Mucosa of rectum (tissue), 2 donors: ENCODE data around the gene DIRAS2.
"Not testable (repeated sequence)": the region's sequence is repeated elsewhere in the genome, so short reads cannot be mapped to it uniquely, and the experiment has no call there.

Experiments
- H3K27ac ChIP-seq, 2 donors: one replicate each; pipeline ENCODE4 v1.7.0; 2013; ENCODE audit warnings: inconsistent platforms in 2 of 2, low read depth in 2 of 2, low read length in 2 of 2
- H3K27me3 ChIP-seq, 2 donors: one replicate each; pipeline ENCODE4 v1.7.0; 2013; ENCODE audit warnings: low read length in 2 of 2; ENCODE audit not compliant: control insufficient read depth in 2 of 2, insufficient read depth in 2 of 2
- H3K36me3 ChIP-seq, 2 donors: one replicate each; pipeline ENCODE4 v1.7.0; 2013; ENCODE audit warnings: low read length in 2 of 2; ENCODE audit not compliant: control insufficient read depth in 2 of 2, insufficient read depth in 2 of 2
- H3K4me1 ChIP-seq, 2 donors: one replicate each; pipeline ENCODE4 v1.7.0; 2013; ENCODE audit warnings: low read length in 2 of 2, mild to moderate bottlenecking in 1 of 2; ENCODE audit not compliant: control insufficient read depth in 2 of 2, insufficient read depth in 2 of 2
- H3K4me3 ChIP-seq, 2 donors: one replicate each; pipeline ENCODE4 v1.7.0; 2013; ENCODE audit warnings: low read length in 2 of 2
- H3K9ac ChIP-seq, 2 donors: one replicate each; pipeline ENCODE4 v1.7.0; 2013; ENCODE audit warnings: low read length in 2 of 2, low read depth in 1 of 2, mild to moderate bottlenecking in 1 of 2
- H3K9me3 ChIP-seq, 2 donors: one replicate each; pipeline ENCODE4 v1.7.0; 2013; ENCODE audit warnings: low read length in 2 of 2; ENCODE audit not compliant: control insufficient read depth in 2 of 2
- donor health status: healthy.
- donor health status: Normal muscosa, but diverticular disease.

DIRAS2 gene, protein sequence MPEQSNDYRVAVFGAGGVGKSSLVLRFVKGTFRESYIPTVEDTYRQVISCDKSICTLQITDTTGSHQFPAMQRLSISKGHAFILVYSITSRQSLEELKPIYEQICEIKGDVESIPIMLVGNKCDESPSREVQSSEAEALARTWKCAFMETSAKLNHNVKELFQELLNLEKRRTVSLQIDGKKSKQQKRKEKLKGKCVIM

DNA sequence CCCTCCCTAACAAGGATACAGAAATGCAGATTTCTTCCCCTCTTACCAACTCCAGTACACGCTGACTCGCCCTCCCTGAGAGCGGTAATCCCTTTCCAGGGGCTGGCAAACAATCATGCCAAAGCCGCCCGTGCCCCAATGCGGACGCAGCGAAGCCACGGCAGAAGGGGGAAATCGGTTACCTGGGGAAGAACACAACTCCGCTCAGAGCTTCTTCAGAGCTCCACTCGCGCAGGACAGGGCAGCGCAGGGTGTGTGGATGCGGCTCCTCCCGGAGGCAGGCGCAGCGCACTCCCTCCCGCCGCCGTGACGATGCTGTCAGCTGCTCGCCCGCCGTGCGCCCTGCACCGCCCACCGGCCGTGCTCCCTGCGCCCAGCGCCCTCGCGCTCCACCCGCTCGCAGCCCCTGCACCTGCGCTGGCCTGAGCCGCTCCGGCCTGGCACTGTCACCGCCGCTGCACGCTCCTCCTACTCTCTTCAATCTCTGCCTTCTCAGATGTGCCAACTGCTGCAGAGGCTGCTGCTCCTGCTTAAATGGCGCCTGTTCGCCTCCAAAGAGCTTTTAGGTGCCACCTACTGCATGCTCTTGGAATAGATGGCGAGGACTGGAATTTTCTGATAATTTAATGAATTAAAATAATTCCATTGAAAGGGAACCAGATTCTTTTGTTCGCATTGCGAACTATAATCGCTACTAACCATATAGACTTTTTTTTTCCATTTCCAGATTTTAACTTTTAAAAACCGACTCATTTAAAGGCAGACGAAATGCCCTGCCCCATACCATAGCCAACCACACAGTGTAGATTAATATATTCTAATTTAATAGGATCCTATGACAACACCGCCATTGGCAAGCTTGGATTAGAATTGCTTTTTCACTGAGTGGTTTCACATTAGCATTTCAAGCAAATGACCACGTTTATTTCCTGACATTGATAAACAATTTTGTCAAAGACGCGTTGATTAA is at the start of gene DIRAS2:
Gene DIRAS2, minus strand, starts transcription at position 255 of the 970 bp plus-strand sequence. CDS start 28,997 bp downstream, outside the sequence.
- H3K36me3 ChIP-seq, result no peaks in the 10 kb centered on the region
- H3K27ac ChIP-seq, result no peak within 1 kb of the TSS
- peak within 1 kb of the TSS; percentile 44 to 58 for H3K4me3 ChIP-seq
- no peak within 1 kb of the TSS for H3K9ac ChIP-seq
- H3K4me1 ChIP-seq, result peaks cover 2 to 4% of the 10 kb centered on the region in 2 donors
- H3K9me3 ChIP-seq, result no peaks in the 10 kb centered on the region
- peaks cover 25 to 27% of the 10 kb centered on the region in 2 donors for H3K27me3 ChIP-seq

DNA sequence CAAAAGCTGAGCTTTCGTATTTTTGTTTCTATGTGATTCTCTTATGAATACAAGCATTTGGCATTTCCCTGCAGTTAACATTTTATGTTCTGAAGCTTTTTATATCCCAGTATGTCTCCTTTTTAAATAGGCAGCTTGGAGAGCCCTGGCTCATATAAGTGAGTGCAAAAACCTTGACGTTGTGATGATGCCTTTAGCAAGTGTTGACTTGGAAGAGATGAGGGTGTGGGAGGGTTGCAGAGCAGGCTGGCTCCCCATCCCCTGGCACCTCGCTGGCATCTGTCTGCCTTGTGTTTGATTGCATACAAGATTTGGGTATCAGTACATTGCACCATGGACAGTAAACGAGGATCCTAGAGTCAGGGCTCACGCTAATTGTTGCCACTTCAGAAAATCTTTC is 42.1 kb upstream of the DIRAS2 start:
- Histone ChIP-seq H3K4me1 (no peaks in the 10 kb centered on the region), H3K27ac (no peak overlapping the region), H3K9ac (no peak overlapping the region), H3K4me3 (no peak overlapping the region), H3K36me3 (no peaks in the 10 kb centered on the region), H3K27me3 (no peaks in the 10 kb centered on the region), H3K9me3 (no peaks in the 10 kb centered on the region)

GRCh38 chr9:90684106-90684505 is 41.5 kb upstream of the DIRAS2 start:
- Histone ChIP-seq H3K27me3 (no peaks in the 10 kb centered on the region), H3K36me3 (no peaks in the 10 kb centered on the region), H3K4me3 (no peak overlapping the region), H3K27ac (no peak overlapping the region), H3K9ac (no peak overlapping the region), H3K9me3 (no peaks in the 10 kb centered on the region), H3K4me1 (no peaks in the 10 kb centered on the region)

DNA sequence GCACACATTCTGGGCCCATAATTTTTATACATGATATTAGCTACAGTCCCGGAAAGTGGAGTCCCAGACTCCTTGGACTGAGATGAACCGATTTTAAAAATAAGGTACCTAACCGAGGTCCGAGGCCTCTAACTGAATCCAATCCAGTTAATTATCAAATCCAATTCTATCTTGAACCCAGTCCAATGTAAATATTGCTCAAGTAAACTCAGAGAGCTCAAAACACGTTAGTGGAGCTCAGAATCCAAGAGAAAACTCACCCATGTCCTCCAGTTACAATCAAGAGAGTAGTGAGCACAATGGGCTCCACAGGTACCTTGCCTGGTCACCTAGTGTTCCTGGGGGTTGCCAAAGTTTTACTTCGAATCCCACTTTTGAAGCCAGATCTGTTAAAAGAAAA is 37.9 kb upstream of the DIRAS2 start:
- H3K36me3 ChIP-seq, result no peaks in the 10 kb centered on the region
- no peaks in the 10 kb centered on the region for H3K27me3 ChIP-seq
- no peaks in the 10 kb centered on the region for H3K9me3 ChIP-seq
- H3K4me3 ChIP-seq, result no peak overlapping the region
- no peak overlapping the region for H3K27ac ChIP-seq
- no peak overlapping the region for H3K9ac ChIP-seq
- no peaks in the 10 kb centered on the region for H3K4me1 ChIP-seq

DNA sequence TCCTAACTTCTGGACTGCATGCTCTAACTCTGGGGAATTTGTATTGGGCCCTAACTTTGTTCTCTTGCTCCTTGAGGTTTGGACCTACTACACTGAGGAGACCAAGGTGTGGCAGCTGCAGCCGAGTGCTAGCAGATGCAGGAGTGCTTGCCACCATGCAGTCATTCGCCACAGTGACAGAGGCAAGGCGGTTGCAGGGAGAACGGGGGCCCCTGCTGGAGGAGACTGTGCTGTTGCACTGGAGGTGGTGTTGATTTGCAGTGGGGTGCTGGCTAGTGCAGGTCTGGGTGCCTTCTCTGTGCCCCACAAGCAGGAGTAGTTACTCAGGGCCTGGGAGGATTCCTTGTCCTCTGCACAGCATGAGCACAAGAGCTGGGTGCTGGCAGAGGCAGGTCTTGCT is 22.4 kb upstream of the DIRAS2 start:
- Histone ChIP-seq H3K4me1 (no peaks in the 10 kb centered on the region), H3K9ac (no peak overlapping the region), H3K27ac (no peak overlapping the region), H3K36me3 (no peaks in the 10 kb centered on the region), H3K27me3 (peaks cover 0 to 4% of the 10 kb centered on the region in 2 donors), H3K9me3 (no peaks in the 10 kb centered on the region), H3K4me3 (no peak overlapping the region)

DNA sequence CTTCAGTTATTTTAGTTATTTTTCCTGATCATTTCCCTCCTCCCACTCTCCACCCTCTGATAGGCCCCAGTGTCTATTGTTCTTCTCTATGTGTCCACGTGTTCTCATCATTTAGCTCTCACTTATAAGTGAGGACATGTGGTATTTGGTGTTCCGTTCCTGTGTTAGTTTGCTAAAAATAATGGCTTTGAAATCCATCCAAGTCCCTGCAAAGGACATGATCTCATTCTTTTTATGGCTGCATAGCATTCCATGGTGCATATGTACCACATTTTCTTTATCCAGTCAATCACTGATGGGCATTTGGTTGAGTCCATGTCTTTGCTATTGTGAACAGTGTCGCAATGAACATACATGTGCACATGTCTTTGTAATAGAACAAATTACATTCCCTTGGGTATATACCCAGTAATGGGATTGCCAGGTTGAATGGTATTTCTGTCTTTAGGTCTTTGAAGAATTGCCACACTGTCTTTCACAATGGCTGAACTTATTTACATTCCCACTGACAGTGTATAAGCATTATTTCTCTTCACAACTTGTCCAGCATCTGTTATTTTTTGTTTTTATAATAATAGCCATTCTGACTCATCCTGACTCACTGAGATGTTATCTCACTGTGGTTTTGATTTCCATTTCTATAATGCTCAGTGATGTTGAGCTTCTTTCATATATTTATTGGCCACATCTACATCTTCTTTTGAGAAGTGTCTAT is 17.2 kb upstream of the DIRAS2 start:
- H3K36me3 ChIP-seq, result no peaks in the 10 kb centered on the region
- no peak overlapping the region for H3K27ac ChIP-seq
- H3K27me3 ChIP-seq, result peaks cover 0 to 2% of the 10 kb centered on the region in 2 donors

GRCh38 chr9:90658783-90659182 is 16.2 kb upstream of the DIRAS2 start:
- Histone ChIP-seq H3K36me3 (no peaks in the 10 kb centered on the region), H3K4me1 (no peaks in the 10 kb centered on the region), H3K9ac (no peak overlapping the region), H3K27ac (no peak overlapping the region), H3K4me3 (no peak overlapping the region), H3K9me3 (no peaks in the 10 kb centered on the region), H3K27me3 (peaks cover 0 to 2% of the 10 kb centered on the region in 2 donors)

More for the DNA sequence above, 17.2 kb upstream of the DIRAS2 start:
- no peaks in the 10 kb centered on the region for H3K9me3 ChIP-seq
- H3K9ac ChIP-seq, result no peak overlapping the region
- H3K4me1 ChIP-seq, result no peaks in the 10 kb centered on the region
- H3K4me3 ChIP-seq, result no peak overlapping the region

DNA sequence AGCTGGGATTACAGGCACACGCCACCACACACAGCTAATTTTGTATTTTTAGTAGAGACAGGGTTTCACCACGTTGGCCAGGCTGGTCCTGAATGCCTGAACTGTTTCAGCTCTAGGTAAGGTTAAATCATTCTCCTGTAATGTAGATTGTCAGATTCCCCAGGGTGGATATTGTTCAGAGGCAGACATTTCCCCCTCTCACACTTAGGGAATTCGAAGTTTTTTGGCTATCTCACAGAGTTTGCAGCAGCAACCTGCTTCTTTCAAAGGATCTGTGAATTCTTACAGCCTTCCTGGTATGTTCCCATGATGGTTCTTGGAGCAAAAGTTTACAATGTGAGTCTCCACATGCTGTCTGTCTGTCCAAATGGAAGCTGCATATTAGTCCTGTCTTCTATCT is 15.6 kb upstream of the DIRAS2 start:
- Histone ChIP-seq H3K9me3 (no peaks in the 10 kb centered on the region), H3K27ac (no peak overlapping the region), H3K36me3 (no peaks in the 10 kb centered on the region), H3K4me1 (no peaks in the 10 kb centered on the region), H3K9ac (no peak overlapping the region), H3K4me3 (no peak overlapping the region), H3K27me3 (peaks cover 0 to 2% of the 10 kb centered on the region in 2 donors)

DNA sequence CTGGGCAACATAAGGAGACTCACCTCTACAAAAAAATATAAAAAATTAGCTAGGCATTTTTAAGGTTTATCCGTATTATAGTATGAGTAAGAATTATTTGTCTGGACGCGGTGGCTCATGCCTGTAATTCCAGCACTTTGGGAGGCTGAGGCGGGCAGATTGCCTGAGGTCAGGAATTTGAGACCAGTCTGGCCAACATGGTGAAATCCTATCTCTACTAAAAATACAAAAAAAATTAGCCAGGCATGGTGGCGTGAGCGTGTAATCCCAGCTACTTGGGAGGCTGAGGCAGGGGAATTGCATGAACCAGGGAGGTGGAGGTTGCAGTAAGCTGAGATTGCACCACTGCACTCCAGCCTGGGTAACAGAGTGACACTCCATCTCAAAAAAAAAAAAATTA is 14.3 kb upstream of the DIRAS2 start:
- not testable (repeated sequence) for H3K27ac ChIP-seq, H3K9me3 ChIP-seq, H3K4me1 ChIP-seq, H3K27me3 ChIP-seq, H3K4me3 ChIP-seq, H3K36me3 ChIP-seq, H3K9ac ChIP-seq

GRCh38 chr9:90651246-90651645 is 8.6 kb upstream of the DIRAS2 start:
- Histone ChIP-seq H3K4me1 (no peaks in the 10 kb centered on the region), H3K9ac (no peak overlapping the region), H3K27me3 (peaks cover 1 to 3% of the 10 kb centered on the region in 2 donors), H3K36me3 (no peaks in the 10 kb centered on the region), H3K9me3 (peaks cover 0 to 3% of the 10 kb centered on the region in 2 donors), H3K4me3 (no peak overlapping the region), H3K27ac (no peak overlapping the region)
